HepG2 (cell line): ENCODE measurements around the gene ARFGAP1. TPM values are rescaled to one million over a fixed set of nuclear protein-coding genes. Genes with fewer than 3 reads are reported as not detected.

Source experiments
- DBP ChIP-seq: sonication (generic); formaldehyde crosslinking; IDR thresholded peaks from 2 replicates; pipeline ENCODE4 v1.4.0; 2020; ENCODE audit warnings: missing genetic modification reagents; ENCODE audit errors: not compliant biosample characterization
- FIP1L1 ChIP-seq: fragments of 200-400 bp; formaldehyde crosslinking; IDR thresholded peaks from 2 replicates; pipeline ENCODE4 v1.6.1; 2018; ENCODE audit warnings: low read depth, mild to moderate bottlenecking, low read length, moderate library complexity, borderline replicate concordance; ENCODE audit not compliant: insufficient read depth
- HIC2 ChIP-seq: sonication (generic); formaldehyde crosslinking; IDR thresholded peaks from 2 replicates; pipeline ENCODE4 v1.9.0; 2022; ENCODE audit warnings: low read depth, missing genetic modification reagents
- MIER3 ChIP-seq: IDR thresholded peaks from 2 replicates; pipeline ENCODE4 v1.6.1; 2016; ENCODE audit warnings: missing compliant biosample characterization, borderline replicate concordance
- NR2F6 ChIP-seq, 2 experiments: IDR thresholded peaks; 2 replicates each; pipeline ENCODE4 v1.6.1; 2016; ENCODE audit warnings: antibody characterized with exemption in 1 of 2, mild to moderate bottlenecking in 1 of 2
- TIGD3 ChIP-seq: sonication (generic); formaldehyde crosslinking; IDR thresholded peaks from 2 replicates; pipeline ENCODE4 v1.5.1; 2020; ENCODE audit warnings: mild to moderate bottlenecking, missing genetic modification reagents, borderline replicate concordance
- ZBTB3 ChIP-seq: sonication (generic); formaldehyde crosslinking; IDR thresholded peaks from 2 replicates; pipeline ENCODE4 v1.4.0; 2020; ENCODE audit warnings: low read depth, mild to moderate bottlenecking, moderate library complexity, missing genetic modification reagents, borderline replicate concordance
- ZNF451 ChIP-seq: sonication (generic); formaldehyde crosslinking; IDR thresholded peaks from 2 replicates; pipeline ENCODE4 v1.5.0; 2020; ENCODE audit warnings: mild to moderate bottlenecking, missing genetic modification reagents
- ZNF562 ChIP-seq: sonication (generic); formaldehyde crosslinking; IDR thresholded peaks from 2 replicates; pipeline ENCODE4 v1.8.0; 2022; ENCODE audit warnings: missing genetic modification reagents, borderline replicate concordance
- ZNF652 ChIP-seq: IDR thresholded peaks from 2 replicates; pipeline ENCODE4 v1.6.1; 2016; ENCODE audit warnings: low read depth, borderline replicate concordance
- ZSCAN9 ChIP-seq: IDR thresholded peaks from 2 replicates; pipeline ENCODE4 v1.6.1; 2016; ENCODE audit warnings: borderline replicate concordance
- polyA plus RNA-seq, 8 experiments: library from polyadenylated mRNA; depleted of rRNA in 3 of 8; stranded (reverse) in 7 of 8; unstranded in 1 of 8; fragments of >200 nt; fragmentation: Illumina TruSeq in 4 of 8; extraction: Trizol in 4 of 8; gene quantifications; 2 replicates each; pipeline versions ENCODE4 v1.2.1 to v1.2.3, GENCODE V29; 2011 to 2016; ENCODE audit warnings: low read depth in 4 of 8, missing spikeins in 1 of 8, mixed read lengths in 1 of 8; ENCODE audit not compliant: insufficient read depth in 1 of 8
- total RNA-seq, 5 experiments: library from RNA; depleted of rRNA; stranded (reverse); fragments of >200 nt; fragmentation: Illumina TruSeq; extraction: Trizol; gene quantifications; 2 replicates each; pipeline ENCODE4 v1.2.3, GENCODE V29; 2016; ENCODE audit warnings: low read depth in 1 of 5
- TF ChIP-seq, protein P1 (sequence below): sonication (generic); formaldehyde crosslinking; IDR thresholded peaks from 2 replicates; pipeline ENCODE4 v1.5.0; 2020; ENCODE audit warnings: mild to moderate bottlenecking, missing genetic modification reagents

The ARFGAP1 gene
- total and polyA plus RNA-seq, 2 of the 13 experiments (the other 11 are each of a cell fraction or from before 2014, with no cell fraction given), result 132 TPM

GRCh38 chr20:63234693-63235398 lies 37.8 kb upstream of the ARFGAP1 start (continued):
- TF ChIP-seq HIC2 (CRISPR knock-in tag) (no peak), ZNF451 (CRISPR knock-in tag) (no peak), FIP1L1 (no peak), TIGD3 (no peak), ZNF562 (CRISPR knock-in tag) (no peak), DBP (CRISPR knock-in tag) (no peak), NR2F6 (IDR thresholded peaks at IDR 0.05) (no peak), NR2F6 (CRISPR knock-in tag; IDR thresholded peaks at IDR 0.05) (no peak), ZSCAN9 (CRISPR knock-in tag) (no peak), ZBTB3 (CRISPR knock-in tag) (no peak), ZNF652 (peak; percentile 48; the same call in 1 of the 2 replicates), MIER3 (CRISPR knock-in tag) (no peak)
- TF ChIP-seq, protein P1, sequence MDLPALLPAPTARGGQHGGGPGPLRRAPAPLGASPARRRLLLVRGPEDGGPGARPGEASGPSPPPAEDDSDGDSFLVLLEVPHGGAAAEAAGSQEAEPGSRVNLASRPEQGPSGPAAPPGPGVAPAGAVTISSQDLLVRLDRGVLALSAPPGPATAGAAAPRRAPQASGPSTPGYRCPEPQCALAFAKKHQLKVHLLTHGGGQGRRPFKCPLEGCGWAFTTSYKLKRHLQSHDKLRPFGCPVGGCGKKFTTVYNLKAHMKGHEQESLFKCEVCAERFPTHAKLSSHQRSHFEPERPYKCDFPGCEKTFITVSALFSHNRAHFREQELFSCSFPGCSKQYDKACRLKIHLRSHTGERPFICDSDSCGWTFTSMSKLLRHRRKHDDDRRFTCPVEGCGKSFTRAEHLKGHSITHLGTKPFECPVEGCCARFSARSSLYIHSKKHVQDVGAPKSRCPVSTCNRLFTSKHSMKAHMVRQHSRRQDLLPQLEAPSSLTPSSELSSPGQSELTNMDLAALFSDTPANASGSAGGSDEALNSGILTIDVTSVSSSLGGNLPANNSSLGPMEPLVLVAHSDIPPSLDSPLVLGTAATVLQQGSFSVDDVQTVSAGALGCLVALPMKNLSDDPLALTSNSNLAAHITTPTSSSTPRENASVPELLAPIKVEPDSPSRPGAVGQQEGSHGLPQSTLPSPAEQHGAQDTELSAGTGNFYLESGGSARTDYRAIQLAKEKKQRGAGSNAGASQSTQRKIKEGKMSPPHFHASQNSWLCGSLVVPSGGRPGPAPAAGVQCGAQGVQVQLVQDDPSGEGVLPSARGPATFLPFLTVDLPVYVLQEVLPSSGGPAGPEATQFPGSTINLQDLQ (CRISPR knock-in tag), result no peak
